ENCODE measurements around the gene PDE6B.

The PDE6B gene

DNA sequence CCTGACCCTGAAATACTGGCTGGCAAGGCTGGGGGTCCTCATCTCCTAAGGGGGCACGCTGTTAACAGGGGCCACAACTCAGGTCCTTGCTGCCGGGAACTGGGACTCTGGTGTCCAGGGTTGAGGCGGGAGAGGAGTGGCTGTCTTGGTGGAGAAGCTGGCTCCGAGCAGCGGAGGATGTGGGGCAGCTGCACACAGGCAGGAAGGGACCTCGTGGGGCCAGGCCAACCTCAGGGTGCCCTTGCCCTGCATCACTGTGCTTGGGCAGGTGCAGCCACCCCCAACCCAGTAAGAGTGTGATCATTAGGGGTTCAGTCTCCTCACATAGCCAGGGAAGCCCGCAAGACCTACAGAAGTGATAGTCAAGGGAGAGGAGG, 12.6 kb upstream of the PDE6B start:
- Histone ChIP-seq H3K4me3 (ENCODE audit: insufficient read depth, low read depth, low read length, poor library complexity, severe bottlenecking) (no peak overlapping the region), H3K4me1 (ENCODE audit: control insufficient read depth, insufficient read depth, low read length, poor library complexity, severe bottlenecking) (no peaks in the 10 kb centered on the region), H3K36me3 (ENCODE audit: control insufficient read depth, insufficient read depth, low read length) (no peaks in the 10 kb centered on the region), H3K9me3 (ENCODE audit: control insufficient read depth, low read length) (no peaks in the 10 kb centered on the region), H3K27me3 (replicated peaks; ENCODE audit: control insufficient read depth, insufficient read depth, low read length, poor library complexity, severe bottlenecking) (peaks cover 3% of the 10 kb centered on the region), H3K27ac (ENCODE audit: insufficient read depth, low read length, poor library complexity, severe bottlenecking) (no peak overlapping the region)
- DNase-seq = no peak

DNA sequence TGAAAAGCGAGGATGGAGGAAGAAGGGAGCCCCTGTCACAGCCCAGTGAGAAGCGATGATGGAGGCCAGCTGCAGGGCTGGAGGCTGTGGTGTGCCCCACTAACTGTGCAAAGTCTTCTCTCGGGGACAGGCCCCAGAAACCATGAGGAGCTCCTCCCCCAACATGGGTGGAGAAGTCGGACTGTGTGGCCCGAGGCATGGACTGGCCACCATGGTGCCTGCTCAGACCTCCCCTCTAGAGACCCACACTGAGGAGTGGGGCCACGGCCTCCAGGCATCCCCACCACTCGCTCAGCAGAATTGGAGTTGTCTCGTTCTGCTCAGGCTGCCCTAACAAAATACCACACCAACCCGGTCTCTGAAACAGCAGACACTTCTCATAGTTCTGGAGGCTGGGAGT, 12.2 kb upstream of the PDE6B start:
- no peak for DNase-seq
- Histone ChIP-seq H3K9me3 (ENCODE audit: control insufficient read depth, low read length) (no peaks in the 10 kb centered on the region), H3K4me1 (ENCODE audit: control insufficient read depth, insufficient read depth, low read length, poor library complexity, severe bottlenecking) (no peaks in the 10 kb centered on the region), H3K27ac (ENCODE audit: insufficient read depth, low read length, poor library complexity, severe bottlenecking) (no peak overlapping the region), H3K4me3 (ENCODE audit: insufficient read depth, low read depth, low read length, poor library complexity, severe bottlenecking) (no peak overlapping the region), H3K36me3 (ENCODE audit: control insufficient read depth, insufficient read depth, low read length) (no peaks in the 10 kb centered on the region), H3K27me3 (replicated peaks; ENCODE audit: control insufficient read depth, insufficient read depth, low read length, poor library complexity, severe bottlenecking) (peaks cover 5% of the 10 kb centered on the region)

- H3K9me3 ChIP-seq (ENCODE audit: control insufficient read depth, low read length) = no peaks in the 10 kb centered on the region
- H3K4me1 ChIP-seq (ENCODE audit: control insufficient read depth, insufficient read depth, low read length, poor library complexity, severe bottlenecking) = no peaks in the 10 kb centered on the region
- H3K36me3 ChIP-seq (ENCODE audit: control insufficient read depth, insufficient read depth, low read length) = no peaks in the 10 kb centered on the region
- no peak overlapping the region for H3K4me3 ChIP-seq (ENCODE audit: insufficient read depth, low read depth, low read length, poor library complexity, severe bottlenecking)
- H3K27me3 ChIP-seq (replicated peaks; ENCODE audit: control insufficient read depth, insufficient read depth, low read length, poor library complexity, severe bottlenecking) = peaks cover 3% of the 10 kb centered on the region
- DNase-seq = no peak
- no peak overlapping the region for H3K27ac ChIP-seq (ENCODE audit: insufficient read depth, low read length, poor library complexity, severe bottlenecking)
Observed at GRCh38 chr4:616091-616490, 9.3 kb upstream of the PDE6B start.

DNA sequence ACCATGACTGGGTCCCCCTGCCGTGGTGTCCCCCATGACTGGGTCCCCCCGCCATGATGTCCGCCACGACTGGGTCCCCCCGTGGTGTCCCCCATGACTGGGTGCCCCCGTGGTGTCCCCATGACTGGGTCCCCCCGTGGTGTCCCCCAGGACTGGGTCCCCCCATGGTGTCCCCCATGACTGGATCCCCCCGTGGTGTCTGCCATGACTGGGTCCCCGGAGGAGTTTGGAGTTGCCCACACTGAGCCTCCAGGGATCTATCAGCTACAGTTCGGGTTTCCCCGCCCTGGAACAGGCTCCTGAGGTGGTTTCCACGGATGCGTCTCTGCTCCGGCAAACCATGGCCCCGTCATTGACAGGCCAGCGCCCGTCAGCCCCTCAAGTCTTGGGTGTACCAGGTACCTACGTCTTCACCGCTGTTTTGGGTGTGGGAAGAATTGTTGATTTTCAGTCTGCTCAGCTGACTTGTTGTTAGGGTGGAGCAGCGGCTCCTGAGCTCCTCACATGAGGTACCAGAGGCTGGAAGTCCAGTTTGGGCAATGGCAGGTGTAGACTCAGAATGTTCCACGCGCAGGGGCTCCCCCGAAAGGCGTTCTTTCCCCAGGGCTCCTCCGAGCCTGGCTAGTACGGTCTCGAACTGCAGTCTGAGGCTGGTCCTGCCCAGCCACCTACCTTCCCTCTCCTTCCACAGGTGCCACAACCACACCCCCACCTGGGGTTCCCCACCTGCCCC, 8.3 kb upstream of the PDE6B start:
- Histone ChIP-seq H3K9me3 (ENCODE audit: control insufficient read depth, low read length) (no peaks in the 10 kb centered on the region), H3K4me1 (ENCODE audit: control insufficient read depth, insufficient read depth, low read length, poor library complexity, severe bottlenecking) (no peaks in the 10 kb centered on the region), H3K27ac (ENCODE audit: insufficient read depth, low read length, poor library complexity, severe bottlenecking) (no peak overlapping the region), H3K36me3 (ENCODE audit: control insufficient read depth, insufficient read depth, low read length) (no peaks in the 10 kb centered on the region), H3K27me3 (replicated peaks; ENCODE audit: control insufficient read depth, insufficient read depth, low read length, poor library complexity, severe bottlenecking) (peaks cover 3% of the 10 kb centered on the region), H3K4me3 (ENCODE audit: insufficient read depth, low read depth, low read length, poor library complexity, severe bottlenecking) (no peak overlapping the region)
- no peak for DNase-seq

GRCh38 chr4:617644-618641, 7.4 kb upstream of the PDE6B start:
- H3K4me3 ChIP-seq (ENCODE audit: insufficient read depth, low read depth, low read length, poor library complexity, severe bottlenecking) = no peak overlapping the region
- DNase-seq = no peak
- no peaks in the 10 kb centered on the region for H3K4me1 ChIP-seq (ENCODE audit: control insufficient read depth, insufficient read depth, low read length, poor library complexity, severe bottlenecking)
- H3K27ac ChIP-seq (ENCODE audit: insufficient read depth, low read length, poor library complexity, severe bottlenecking) = no peak overlapping the region
- H3K27me3 ChIP-seq (replicated peaks; ENCODE audit: control insufficient read depth, insufficient read depth, low read length, poor library complexity, severe bottlenecking) = peaks cover 3% of the 10 kb centered on the region
- no peaks in the 10 kb centered on the region for H3K36me3 ChIP-seq (ENCODE audit: control insufficient read depth, insufficient read depth, low read length)
- no peaks in the 10 kb centered on the region for H3K9me3 ChIP-seq (ENCODE audit: control insufficient read depth, low read length)

- DNase-seq = no peak
- no peaks in the 10 kb centered on the region for H3K4me1 ChIP-seq (ENCODE audit: control insufficient read depth, insufficient read depth, low read length, poor library complexity, severe bottlenecking)
- no peaks in the 10 kb centered on the region for H3K36me3 ChIP-seq (ENCODE audit: control insufficient read depth, insufficient read depth, low read length)
- peaks cover 3% of the 10 kb centered on the region for H3K27me3 ChIP-seq (replicated peaks; ENCODE audit: control insufficient read depth, insufficient read depth, low read length, poor library complexity, severe bottlenecking)
- H3K4me3 ChIP-seq (ENCODE audit: insufficient read depth, low read depth, low read length, poor library complexity, severe bottlenecking) = no peak overlapping the region
- no peaks in the 10 kb centered on the region for H3K9me3 ChIP-seq (ENCODE audit: control insufficient read depth, low read length)
- H3K27ac ChIP-seq (ENCODE audit: insufficient read depth, low read length, poor library complexity, severe bottlenecking) = no peak overlapping the region
Observed at GRCh38 chr4:620201-620600, 5.2 kb upstream of the PDE6B start.

DNA sequence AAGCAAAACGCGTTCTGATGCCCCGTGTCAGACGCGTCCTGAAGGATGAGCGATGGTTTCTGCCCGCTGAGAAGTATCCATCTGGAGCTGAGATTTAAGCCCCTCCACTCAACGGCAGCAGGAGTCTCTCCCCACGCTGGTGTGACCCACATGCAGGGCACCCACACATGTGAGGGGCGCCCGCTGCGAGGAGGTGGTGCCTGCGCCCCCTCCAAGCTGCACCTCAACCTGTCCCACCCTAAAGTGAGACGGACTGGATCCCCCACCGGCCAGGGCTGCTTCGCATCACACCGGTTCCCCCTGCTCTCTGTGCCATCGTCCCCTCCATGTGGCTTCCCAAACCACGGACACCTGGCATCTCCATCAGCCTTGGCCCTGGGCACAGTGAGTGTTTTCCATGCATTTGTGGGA, 4.5 kb upstream of the PDE6B start:
- Histone ChIP-seq H3K36me3 (ENCODE audit: control insufficient read depth, insufficient read depth, low read length) (no peaks in the 10 kb centered on the region), H3K9me3 (ENCODE audit: control insufficient read depth, low read length) (no peaks in the 10 kb centered on the region), H3K27ac (ENCODE audit: insufficient read depth, low read length, poor library complexity, severe bottlenecking) (no peak overlapping the region), H3K27me3 (replicated peaks; ENCODE audit: control insufficient read depth, insufficient read depth, low read length, poor library complexity, severe bottlenecking) (peaks cover 3% of the 10 kb centered on the region), H3K4me3 (ENCODE audit: insufficient read depth, low read depth, low read length, poor library complexity, severe bottlenecking) (no peak overlapping the region), H3K4me1 (ENCODE audit: control insufficient read depth, insufficient read depth, low read length, poor library complexity, severe bottlenecking) (no peaks in the 10 kb centered on the region)
- no peak for DNase-seq

- peaks cover 3% of the 10 kb centered on the region for H3K27me3 ChIP-seq (replicated peaks; ENCODE audit: control insufficient read depth, insufficient read depth, low read length, poor library complexity, severe bottlenecking)
- DNase-seq = no peak
Observed at GRCh38 chr4:621296-622070, 3.9 kb upstream of the PDE6B start.

GRCh38 chr4:622071-622995, 3.0 kb upstream of the PDE6B start:
- no peak for DNase-seq
- Histone ChIP-seq H3K9me3 (ENCODE audit: control insufficient read depth, low read length) (no peaks in the 10 kb centered on the region), H3K36me3 (ENCODE audit: control insufficient read depth, insufficient read depth, low read length) (no peaks in the 10 kb centered on the region), H3K4me3 (ENCODE audit: insufficient read depth, low read depth, low read length, poor library complexity, severe bottlenecking) (no peak overlapping the region), H3K4me1 (ENCODE audit: control insufficient read depth, insufficient read depth, low read length, poor library complexity, severe bottlenecking) (no peaks in the 10 kb centered on the region), H3K27me3 (replicated peaks; ENCODE audit: control insufficient read depth, insufficient read depth, low read length, poor library complexity, severe bottlenecking) (peaks cover 3% of the 10 kb centered on the region), H3K27ac (ENCODE audit: insufficient read depth, low read length, poor library complexity, severe bottlenecking) (no peak overlapping the region)

More at GRCh38 chr4:621296-622070, 3.9 kb upstream of the PDE6B start:
- no peak overlapping the region for H3K27ac ChIP-seq (ENCODE audit: insufficient read depth, low read length, poor library complexity, severe bottlenecking)
- H3K36me3 ChIP-seq (ENCODE audit: control insufficient read depth, insufficient read depth, low read length) = no peaks in the 10 kb centered on the region
- no peaks in the 10 kb centered on the region for H3K9me3 ChIP-seq (ENCODE audit: control insufficient read depth, low read length)
- no peak overlapping the region for H3K4me3 ChIP-seq (ENCODE audit: insufficient read depth, low read depth, low read length, poor library complexity, severe bottlenecking)
- H3K4me1 ChIP-seq (ENCODE audit: control insufficient read depth, insufficient read depth, low read length, poor library complexity, severe bottlenecking) = no peaks in the 10 kb centered on the region
